ENCODE measurements around the gene FAM89B.

DNA sequence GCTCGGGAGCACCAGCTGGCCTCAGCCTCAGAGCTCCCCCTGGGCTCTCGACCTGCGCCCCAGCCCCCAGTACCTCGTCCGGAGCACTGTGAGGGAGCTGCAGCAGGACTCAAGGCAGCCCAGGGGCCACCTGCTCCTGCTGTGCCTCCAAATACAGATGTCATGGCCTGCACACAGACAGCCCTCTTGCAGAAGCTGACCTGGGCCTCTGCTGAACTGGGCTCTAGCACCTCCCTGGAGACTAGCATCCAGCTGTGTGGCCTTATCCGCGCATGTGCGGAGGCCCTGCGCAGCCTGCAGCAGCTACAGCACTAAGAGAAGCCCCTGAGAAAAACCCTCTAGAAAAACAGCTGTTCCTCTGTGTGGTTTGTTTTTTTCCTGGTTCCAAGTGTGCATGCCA, 918 bp upstream of the FAM89B start:
- TF ChIP-seq, protein P1, sequence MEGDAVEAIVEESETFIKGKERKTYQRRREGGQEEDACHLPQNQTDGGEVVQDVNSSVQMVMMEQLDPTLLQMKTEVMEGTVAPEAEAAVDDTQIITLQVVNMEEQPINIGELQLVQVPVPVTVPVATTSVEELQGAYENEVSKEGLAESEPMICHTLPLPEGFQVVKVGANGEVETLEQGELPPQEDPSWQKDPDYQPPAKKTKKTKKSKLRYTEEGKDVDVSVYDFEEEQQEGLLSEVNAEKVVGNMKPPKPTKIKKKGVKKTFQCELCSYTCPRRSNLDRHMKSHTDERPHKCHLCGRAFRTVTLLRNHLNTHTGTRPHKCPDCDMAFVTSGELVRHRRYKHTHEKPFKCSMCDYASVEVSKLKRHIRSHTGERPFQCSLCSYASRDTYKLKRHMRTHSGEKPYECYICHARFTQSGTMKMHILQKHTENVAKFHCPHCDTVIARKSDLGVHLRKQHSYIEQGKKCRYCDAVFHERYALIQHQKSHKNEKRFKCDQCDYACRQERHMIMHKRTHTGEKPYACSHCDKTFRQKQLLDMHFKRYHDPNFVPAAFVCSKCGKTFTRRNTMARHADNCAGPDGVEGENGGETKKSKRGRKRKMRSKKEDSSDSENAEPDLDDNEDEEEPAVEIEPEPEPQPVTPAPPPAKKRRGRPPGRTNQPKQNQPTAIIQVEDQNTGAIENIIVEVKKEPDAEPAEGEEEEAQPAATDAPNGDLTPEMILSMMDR (IDR thresholded peaks at IDR 0.05 in 8 of 11, conservative IDR thresholded peaks at IDR 0.05 in 3 of 11), result no peak
- no peak for TF ChIP-seq POLR2A (IDR thresholded peaks at IDR 0.05)
- TF ChIP-seq POLR2AphosphoS5 (IDR thresholded peaks at IDR 0.05), result no peak

Data from spleen (tissue), 7 donors.